A673 (cell line): Measurements from ENCODE around the gene LEF1. TPM values are rescaled to one million over a fixed set of nuclear protein-coding genes. Genes with fewer than 3 reads are reported as not detected.

Experiments
- BruUV-seq: library from RNA; stranded (reverse); fragments of 400-500 nt; replicated peaks from 2 replicates; lab custom pipeline; 2021; lab: Mats Ljungman, UMichigan
- CTCF ChIA-PET: fragments of 300-600 bp; sonication (Branson Sonifier 250); formaldehyde crosslinking; loops from one replicate; lab custom pipeline; 2022; ENCODE audit warnings: antibody characterized with exemption; lab: Charles Lee
- POLR2A ChIA-PET: fragments of 300-600 bp; sonication (Branson Sonifier 250); formaldehyde crosslinking; loops from one replicate; lab custom pipeline; 2022; ENCODE audit warnings: antibody characterized with exemption; ENCODE audit not compliant: low non-redundant PET; lab: Charles Lee
- DNase-seq: peaks from one replicate; pipeline ENCODE4 v3.0.0-alpha.2; 2015; ENCODE audit warnings: low spot score
- H3K27ac ChIP-seq: fragments of 200-600 bp; sonication (generic); 2 replicates; pipeline ENCODE4 v1.5.1; 2016; ENCODE audit warnings: mixed run types, low read depth, mild to moderate bottlenecking, mixed read lengths, antibody characterized with exemption, low read length; ENCODE audit not compliant: poor library complexity, severe bottlenecking
- H3K27me3 ChIP-seq: fragments of 200-600 bp; sonication (generic); replicated peaks from 2 replicates; pipeline ENCODE4 v1.6.1; 2017; ENCODE audit warnings: mixed run types, low read depth, mild to moderate bottlenecking, mixed read lengths, antibody characterized with exemption, low read length; ENCODE audit not compliant: insufficient read depth, poor library complexity
- H3K36me3 ChIP-seq: fragments of 200-600 bp; sonication (generic); 2 replicates; pipeline ENCODE4 v1.6.1; 2016; ENCODE audit warnings: mixed run types, mild to moderate bottlenecking, mixed read lengths, antibody characterized with exemption, low read length; ENCODE audit not compliant: insufficient read depth, poor library complexity, severe bottlenecking
- H3K4me1 ChIP-seq: fragments of 200-600 bp; sonication (generic); 2 replicates; pipeline ENCODE4 v1.6.1; 2017; ENCODE audit warnings: mixed run types, mild to moderate bottlenecking, mixed read lengths, antibody characterized with exemption, low read length; ENCODE audit not compliant: insufficient read depth, poor library complexity, severe bottlenecking
- H3K4me3 ChIP-seq: fragments of 200-600 bp; sonication (generic); 2 replicates; pipeline ENCODE4 v1.5.1; 2016; ENCODE audit warnings: low read depth, mixed run types, mild to moderate bottlenecking, mixed read lengths, low read length; ENCODE audit not compliant: poor library complexity, severe bottlenecking
- H3K9me3 ChIP-seq: fragments of 200-600 bp; sonication (generic); 2 replicates; pipeline ENCODE4 v1.6.1; 2016; ENCODE audit warnings: mixed run types, low read depth, mild to moderate bottlenecking, mixed read lengths, antibody characterized with exemption, low read length; ENCODE audit not compliant: poor library complexity, severe bottlenecking
- CTCF ChIP-seq: fragments of 300-800, 200-600 bp; sonication (generic); conservative IDR thresholded peaks from 2 replicates; pipeline ENCODE4 v1.5.1; 2017; ENCODE audit warnings: low read depth, mild to moderate bottlenecking, antibody characterized with exemption, low read length, moderate library complexity, mixed read lengths
- EZH2 ChIP-seq: fragments of 200-600 bp; sonication (generic); IDR thresholded peaks from 2 replicates; pipeline ENCODE4 v1.6.1; 2017; ENCODE audit warnings: borderline replicate concordance, low read depth, mild to moderate bottlenecking, mixed read lengths, antibody characterized with exemption, low read length; ENCODE audit not compliant: poor library complexity, severe bottlenecking
- intact Hi-C: fragments of 100-400 bp; cut with micrococcal nuclease; formaldehyde crosslinking; loops from one replicate; pipeline ENCODE4 v1.10.0; 2022; ENCODE audit not compliant: unreplicated experiment
- total RNA-seq: library from RNA; stranded (reverse); gene quantifications from 2 replicates; pipeline ENCODE4 v1.2.3, GENCODE V29; 2021

LEF1 gene
- total RNA-seq, 1 experiment from 2014 or later: 2.5 TPM

- Histone ChIP-seq H3K9me3 (no peaks in the 10 kb centered on the region), H3K27ac (no peak overlapping the region), H3K36me3 (no peaks in the 10 kb centered on the region), H3K27me3 (peaks cover 66% of the 10 kb centered on the region), H3K4me3 (peak overlapping the region; percentile 50), H3K4me1 (peaks cover 11% of the 10 kb centered on the region)
- peak; percentile 55 for DNase-seq
- CTCF ChIA-PET: no interaction called here
- no TSS peak for BruUV-seq
- peak; percentile 4 for TF ChIP-seq EZH2
- no peak for TF ChIP-seq CTCF
- POLR2A ChIA-PET: no interaction called here
- intact Hi-C loops: no loop called here
Observed at GRCh38 chr4:108172753-108173598, 4.2 kb upstream of the LEF1 start.

GRCh38 chr4:108172231-108172752 is 3.6 kb upstream of the LEF1 start:
- CTCF ChIA-PET: no interaction called here
- Histone ChIP-seq H3K27ac (no peak overlapping the region), H3K9me3 (no peaks in the 10 kb centered on the region), H3K4me1 (peaks cover 11% of the 10 kb centered on the region), H3K4me3 (peak overlapping the region; percentile 50), H3K27me3 (peaks cover 73% of the 10 kb centered on the region), H3K36me3 (no peaks in the 10 kb centered on the region)
- POLR2A ChIA-PET: no interaction called here
- intact Hi-C loops: no loop called here
- DNase-seq: no peak
- no TSS peak for BruUV-seq
- TF ChIP-seq CTCF (no peak), EZH2 (no peak)

- intact Hi-C loops: no loop called here
- Histone ChIP-seq H3K4me3 (peak overlapping the region; percentile 10), H3K27me3 (peaks cover 80% of the 10 kb centered on the region), H3K4me1 (peaks cover 11% of the 10 kb centered on the region), H3K27ac (no peak overlapping the region), H3K9me3 (no peaks in the 10 kb centered on the region), H3K36me3 (no peaks in the 10 kb centered on the region)
- ChIA-PET POLR2A (no interaction called here), CTCF (no interaction called here)
- BruUV-seq: no TSS peak
- no peak for DNase-seq
- no peak for TF ChIP-seq CTCF
- TF ChIP-seq EZH2: peak; percentile 65
Observed at GRCh38 chr4:108171339-108172230, 2.9 kb upstream of the LEF1 start.
